ENCODE data around the gene SPATA24. TPM values are rescaled to one million over a fixed set of nuclear protein-coding genes. Genes with fewer than 3 reads are reported as not detected.
A peak's percentile ranks its signal among the peaks of the same experiment; 100 is the strongest.

Gene SPATA24
- total and polyA plus RNA-seq, 2 of the 8 experiments (the other 6 are each of a cell fraction or from before 2014, with no cell fraction given) = 5.8 to 9.4 TPM

- H2BK20ac ChIP-seq (ENCODE audit: low read length) = no peak overlapping the region
- CTCF ChIA-PET (ENCODE audit: partially characterized antibody) = interaction anchor here (0.8 to 9.9 kb wide), 25 partner anchors 9 to 964 kb away, joined by 3 to 319 read pairs (median 4); partner anchors contain the start of genes DNAJC18, PROB1, SPATA24 and STING1
- no peak overlapping the region for H2BK12ac ChIP-seq (ENCODE audit: low read depth, low read length)
- H2BK15ac ChIP-seq (ENCODE audit: low read length) = no peak overlapping the region
- no peaks in the 10 kb centered on the region for H3K9me3 ChIP-seq (ENCODE audit: insufficient read depth in 2 of 2, low read depth in 1 of 2, low read length in 1 of 2)
- TF ChIP-seq ATF2 (IDR thresholded peaks at IDR 0.05; ENCODE audit: low read length) (no peak), JUND (IDR thresholded peaks at IDR 0.05; ENCODE audit: low read length) (no peak), SP2 (IDR thresholded peaks at IDR 0.05; ENCODE audit: low read length) (no peak), KDM1A (IDR thresholded peaks at IDR 0.05; ENCODE audit: borderline replicate concordance, low read length) (no peak), SIX5 (IDR thresholded peaks at IDR 0.05; ENCODE audit: low read depth, low read length) (no peak)
- no peak overlapping the region for H4K91ac ChIP-seq (replicated peaks; ENCODE audit: insufficient read length, low read length)
- H3K14ac ChIP-seq (ENCODE audit: insufficient read length) = no peak overlapping the region
- no peak for FAIRE-seq
- no peaks in the 10 kb centered on the region for H3K27me3 ChIP-seq (replicated peaks in 1 of 4; ENCODE audit: control insufficient read depth in 3 of 4, extremely low read depth in 1 of 4, insufficient read depth in 3 of 4, low read length in 3 of 4)
- no peak overlapping the region for H2AFZ ChIP-seq (ENCODE audit: low read length)
- no peak overlapping the region for H3K27ac ChIP-seq (ENCODE audit: low read depth, low read length)
- no peak overlapping the region for H3K56ac ChIP-seq (replicated peaks; ENCODE audit: insufficient read length, low read depth, low read length)
- H3K4ac ChIP-seq (replicated peaks; ENCODE audit: insufficient read length, low read depth, low read length) = no peak overlapping the region
- H4K5ac ChIP-seq (ENCODE audit: insufficient read length, low read depth, low read length) = no peak overlapping the region
- H3K79me1 ChIP-seq (ENCODE audit: low read depth, low read length) = no peaks in the 10 kb centered on the region
- H4K8ac ChIP-seq (ENCODE audit: extremely low read depth, insufficient read depth, low read length) = no peak overlapping the region
- H3K4me1 ChIP-seq (replicated peaks in 1 of 4; ENCODE audit: control insufficient read depth in 3 of 4, insufficient read depth in 4 of 4, low read length in 3 of 4) = peaks cover 4 to 9% (median 6%) of the 10 kb centered on the region in 4 experiments; a peak in 4 of 7 replicates
- no peak for DNase-seq (ENCODE audit: low read depth in 1 of 2, low spot score in 2 of 2)
- H3K18ac ChIP-seq (ENCODE audit: extremely low read depth, low read length) = no peak overlapping the region
- POLR2A ChIA-PET (ENCODE audit: partially characterized antibody) = interaction anchor here (0.8 to 1.7 kb wide), 8 partner anchors 9 to 126 kb away, joined by 3 to 6 read pairs (median 4); partner anchors contain the start of genes MATR3 and PAIP2
- no peak overlapping the region; a peak in 1 of 4 replicates for H3K4me2 ChIP-seq (ENCODE audit: insufficient read depth in 1 of 2, low read depth in 2 of 2, low read length in 2 of 2)
- H3K79me2 ChIP-seq (ENCODE audit: control insufficient read depth in 1 of 2, insufficient read depth in 2 of 2, low read length in 2 of 2) = no peaks in the 10 kb centered on the region
- 0 out of 8 replicates have a peak overlapping the region, but pooled peaks of 1 of the 4 experiments have one; percentile 2 for H3K4me3 ChIP-seq (ENCODE audit: extremely low read depth in 1 of 4, insufficient read depth in 2 of 4, low read depth in 3 of 4, low read length in 4 of 4)
- no peaks in the 10 kb centered on the region for H3K23me2 ChIP-seq (ENCODE audit: low read depth, low read length)
- H3K36me3 ChIP-seq (ENCODE audit: control insufficient read depth in 2 of 4, insufficient read depth in 4 of 4, low read length in 3 of 4) = peaks cover 5 to 23% (median 8%) of the 10 kb centered on the region in 4 experiments; a peak in 5 of 8 replicates
- no peaks in the 10 kb centered on the region for H4K20me1 ChIP-seq (replicated peaks in 1 of 2; ENCODE audit: control insufficient read depth in 1 of 2, insufficient read depth in 2 of 2, low read length in 2 of 2)
- H3K9ac ChIP-seq (replicated peaks in 1 of 4; ENCODE audit: extremely low read depth in 1 of 4, low read depth in 3 of 4, low read length in 3 of 4) = no peak overlapping the region
- WGBS, 2 experiments (ENCODE audit: extremely low coverage in 1 of 2, insufficient coverage in 1 of 2, insufficient read length in 1 of 2, insufficient replicate concordance in 2 of 2, low coverage in 1 of 2, low lambda C conversion rate in 2 of 2, missing lambda C conversion rate in 1 of 2) = 89% methylated on average over 9 of the region's 9 CpGs; no CpG with 5 or more reads in 1 of the 2 experiments
- no peak overlapping the region for H2AK5ac ChIP-seq (ENCODE audit: low read depth, low read length)
- no peak overlapping the region for H3K23ac ChIP-seq (ENCODE audit: insufficient read length)
- no peak overlapping the region for H2BK5ac ChIP-seq (ENCODE audit: low read depth, low read length)
- H2BK120ac ChIP-seq (replicated peaks; ENCODE audit: low read depth, low read length) = no peak overlapping the region
These were observed 15.6 kb upstream of the SPATA24 start for GRCh38 chr5:139419226-139420192.

All from H1 (cell line).